ENCODE results near the gene SPATS2. TPM values are rescaled to one million over a fixed set of nuclear protein-coding genes. Genes with fewer than 3 reads are reported as not detected.

The SPATS2 gene
- total RNA-seq, 1 experiment from 2014 or later, result 31.9 TPM

DNA sequence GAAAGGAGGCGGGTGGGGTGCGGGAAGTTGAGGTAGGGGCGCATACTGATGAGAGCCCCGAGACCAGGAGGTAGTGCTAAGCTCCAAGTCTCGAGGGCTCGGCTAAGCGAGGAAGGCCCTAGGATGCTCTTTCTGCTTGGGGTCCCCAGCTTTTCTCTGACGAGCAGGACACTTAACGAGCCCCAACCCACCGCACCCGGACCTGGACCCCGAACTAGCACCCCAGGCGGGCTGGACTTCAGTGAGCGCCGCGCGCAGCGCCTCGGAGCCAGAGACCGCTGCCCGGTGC is 25.5 kb upstream of the SPATS2 start:
- no peak for DNase-seq
- H3K4me3 ChIP-seq (ENCODE audit: insufficient read depth, low read depth, low read length), result peak overlapping the region; percentile 60

DNA sequence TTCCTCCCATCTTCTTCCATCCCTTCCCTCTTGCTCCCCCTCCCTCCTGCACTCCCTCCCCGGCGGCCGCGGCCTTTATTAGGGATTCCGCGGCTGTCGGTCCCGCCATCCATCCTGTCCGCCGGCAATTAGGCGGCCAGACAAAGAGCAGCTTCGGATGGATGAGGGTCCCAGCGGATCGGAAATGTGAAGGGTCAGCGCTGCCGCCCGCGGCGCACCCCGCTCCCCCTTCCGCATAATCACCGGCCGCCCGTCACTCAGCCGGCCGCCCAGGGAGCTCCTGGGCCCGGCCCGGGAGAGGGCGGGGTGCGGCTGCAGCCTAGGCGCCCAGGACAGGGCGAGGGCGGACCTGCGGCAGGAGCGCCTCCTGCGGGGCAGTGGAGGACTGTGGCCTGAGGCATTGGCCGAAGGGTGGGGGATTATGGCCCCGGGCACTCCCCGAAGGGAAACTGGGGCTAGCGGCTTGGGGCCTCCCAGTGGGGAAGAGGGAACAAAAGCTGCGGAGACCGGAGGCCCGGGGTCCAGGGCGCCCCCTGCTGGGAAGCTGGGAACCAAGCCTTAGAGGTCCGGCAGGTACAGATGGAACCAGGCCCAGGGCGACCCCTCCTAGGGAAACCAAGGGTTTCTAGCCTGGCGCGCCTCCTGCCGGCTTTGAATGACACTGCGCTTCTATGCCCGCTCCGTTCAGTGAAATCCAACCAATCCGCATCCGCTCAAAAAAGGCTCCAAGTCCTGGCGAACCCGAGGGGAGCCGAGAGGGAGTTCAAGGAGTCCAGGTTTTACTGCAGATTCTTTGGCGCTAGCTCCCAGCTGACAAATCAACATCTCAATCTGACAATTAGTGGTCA is 25.0 kb upstream of the SPATS2 start:
- DNase-seq, result peak; percentile 96
- no peaks in the 10 kb centered on the region for H3K36me3 ChIP-seq (replicated peaks; ENCODE audit: control insufficient read depth, insufficient read depth, low read length)
- H3K4me3 ChIP-seq (ENCODE audit: insufficient read depth, low read depth, low read length), result peak overlapping the region; percentile 60
- peaks cover 98% of the 10 kb centered on the region for H3K27me3 ChIP-seq (ENCODE audit: control insufficient read depth, insufficient read depth, low read length)

More for the DNA sequence above, 25.5 kb upstream of the SPATS2 start:
- H3K27me3 ChIP-seq (ENCODE audit: control insufficient read depth, insufficient read depth, low read length), result peaks cover 97% of the 10 kb centered on the region
- H3K36me3 ChIP-seq (replicated peaks; ENCODE audit: control insufficient read depth, insufficient read depth, low read length), result no peaks in the 10 kb centered on the region

DNA sequence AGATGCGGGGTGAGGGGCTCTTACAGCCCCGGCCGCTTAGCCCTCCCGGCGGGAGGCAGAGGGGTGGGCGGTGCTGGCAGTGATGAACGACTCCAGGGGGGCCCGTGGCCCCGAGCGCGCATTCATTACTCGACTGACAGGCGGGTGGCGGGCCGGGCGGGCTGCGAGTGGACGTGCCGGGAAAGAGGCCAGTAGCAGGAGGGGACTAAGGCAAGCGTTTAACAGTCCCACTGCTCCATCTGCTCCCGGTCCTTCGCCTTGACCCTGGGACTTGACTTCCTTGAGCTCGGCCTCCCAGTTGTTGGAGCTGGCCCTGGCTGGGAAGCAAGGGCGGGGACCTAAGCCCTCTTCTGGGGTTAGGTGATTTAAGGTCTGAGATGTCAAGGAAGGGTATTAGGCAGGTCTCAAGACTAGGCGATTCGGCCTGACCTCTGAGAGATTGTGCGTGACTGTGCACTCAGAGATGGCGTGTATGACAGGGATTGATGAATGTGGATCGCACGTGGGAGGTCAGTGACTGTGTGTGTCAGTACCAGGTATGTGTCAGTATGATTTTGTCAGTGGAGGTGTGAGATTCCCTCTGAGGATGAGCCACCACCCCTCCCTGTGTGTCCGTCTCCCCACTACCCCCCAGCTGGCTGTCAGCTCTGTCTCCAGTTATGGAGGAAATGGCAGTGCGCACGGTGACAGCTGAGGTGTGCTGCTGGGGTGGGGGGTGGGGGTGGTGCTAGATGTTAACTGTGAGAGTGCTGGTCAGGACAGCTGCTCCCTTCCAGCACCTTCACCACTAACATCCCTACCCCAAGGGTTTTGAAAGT is 24.1 kb upstream of the SPATS2 start:
- DNase-seq, result peak; percentile 60
- Histone ChIP-seq H3K27me3 (ENCODE audit: control insufficient read depth, insufficient read depth, low read length) (peaks cover 97% of the 10 kb centered on the region), H3K36me3 (replicated peaks; ENCODE audit: control insufficient read depth, insufficient read depth, low read length) (no peaks in the 10 kb centered on the region), H3K4me3 (ENCODE audit: insufficient read depth, low read depth, low read length) (peak overlapping the region; percentile 60)

DNA sequence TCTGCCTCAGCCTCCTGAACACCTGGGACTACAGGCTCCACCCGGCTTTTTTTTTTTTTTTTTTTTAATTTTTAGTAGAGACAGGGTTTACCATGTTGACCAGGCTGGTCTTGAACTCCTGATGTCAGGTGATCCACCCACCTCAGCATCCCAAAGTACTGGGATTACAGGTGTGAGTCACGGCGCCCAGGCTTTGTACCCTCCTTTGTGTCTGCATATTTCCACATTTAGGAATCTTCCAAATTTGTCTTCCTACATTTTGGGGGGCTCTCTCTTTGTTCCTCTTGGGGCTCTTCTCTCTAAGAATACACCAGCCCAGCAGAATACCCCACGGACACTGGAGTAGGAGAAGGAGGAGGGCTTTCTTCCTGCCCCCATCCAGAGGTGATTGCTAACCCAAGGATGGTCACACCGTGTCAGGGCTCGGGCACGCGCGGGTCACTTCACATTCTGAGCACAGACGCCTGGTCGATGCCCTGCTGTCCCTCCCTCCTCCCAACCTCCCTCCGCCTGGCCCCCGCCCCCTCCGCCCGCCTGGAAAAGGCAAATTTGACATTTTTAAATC is 22.7 kb upstream of the SPATS2 start:
- H3K36me3 ChIP-seq (replicated peaks; ENCODE audit: control insufficient read depth, insufficient read depth, low read length), result no peaks in the 10 kb centered on the region
- H3K4me3 ChIP-seq (ENCODE audit: insufficient read depth, low read depth, low read length), result no peak overlapping the region; the same call in 1 of the 2 replicates
- peaks cover 97% of the 10 kb centered on the region for H3K27me3 ChIP-seq (ENCODE audit: control insufficient read depth, insufficient read depth, low read length)
- DNase-seq, result peak; percentile 60

DNA sequence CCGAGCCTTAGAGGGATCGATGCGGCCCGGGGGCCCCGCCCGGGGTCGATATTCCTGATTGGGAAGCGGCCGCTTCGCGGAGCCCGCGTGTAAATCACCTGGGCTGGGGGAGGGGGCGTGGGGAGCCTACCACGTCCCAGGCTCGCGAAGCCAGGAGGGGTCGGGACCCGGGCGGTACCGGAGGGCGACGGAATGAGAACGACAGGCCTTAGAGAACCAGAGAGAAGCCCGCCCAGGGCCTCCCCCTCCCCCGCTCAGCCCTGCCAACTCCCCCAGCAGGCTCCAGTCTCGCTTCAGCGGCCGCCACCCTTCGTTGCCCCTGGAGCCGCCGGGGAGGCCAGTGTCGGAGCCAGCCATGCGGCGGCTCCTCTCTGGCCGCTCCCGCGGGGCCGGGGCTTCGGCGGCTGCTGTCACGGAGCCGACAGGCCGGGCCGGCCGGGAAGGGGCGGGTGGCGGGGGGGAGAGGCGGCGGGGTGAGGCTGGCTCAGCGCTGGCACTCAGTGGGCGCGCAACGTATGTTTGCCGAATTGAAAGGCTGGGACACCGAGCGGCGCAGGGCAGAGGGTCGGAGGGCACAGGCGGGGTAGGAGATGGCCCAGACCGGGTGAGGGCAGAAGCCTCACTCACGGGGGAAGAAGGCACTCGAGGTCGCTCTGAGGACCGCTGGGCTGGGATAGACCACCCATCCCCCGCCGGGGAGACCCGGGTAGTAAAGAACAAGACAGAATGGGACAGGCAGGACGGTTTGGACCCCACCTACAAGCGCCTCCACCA is 22.0 kb upstream of the SPATS2 start:
- Histone ChIP-seq H3K36me3 (replicated peaks; ENCODE audit: control insufficient read depth, insufficient read depth, low read length) (no peaks in the 10 kb centered on the region), H3K27me3 (ENCODE audit: control insufficient read depth, insufficient read depth, low read length) (peaks cover 93% of the 10 kb centered on the region), H3K4me3 (ENCODE audit: insufficient read depth, low read depth, low read length) (peak overlapping the region; percentile 40)
- peak; percentile 87 for DNase-seq

DNA sequence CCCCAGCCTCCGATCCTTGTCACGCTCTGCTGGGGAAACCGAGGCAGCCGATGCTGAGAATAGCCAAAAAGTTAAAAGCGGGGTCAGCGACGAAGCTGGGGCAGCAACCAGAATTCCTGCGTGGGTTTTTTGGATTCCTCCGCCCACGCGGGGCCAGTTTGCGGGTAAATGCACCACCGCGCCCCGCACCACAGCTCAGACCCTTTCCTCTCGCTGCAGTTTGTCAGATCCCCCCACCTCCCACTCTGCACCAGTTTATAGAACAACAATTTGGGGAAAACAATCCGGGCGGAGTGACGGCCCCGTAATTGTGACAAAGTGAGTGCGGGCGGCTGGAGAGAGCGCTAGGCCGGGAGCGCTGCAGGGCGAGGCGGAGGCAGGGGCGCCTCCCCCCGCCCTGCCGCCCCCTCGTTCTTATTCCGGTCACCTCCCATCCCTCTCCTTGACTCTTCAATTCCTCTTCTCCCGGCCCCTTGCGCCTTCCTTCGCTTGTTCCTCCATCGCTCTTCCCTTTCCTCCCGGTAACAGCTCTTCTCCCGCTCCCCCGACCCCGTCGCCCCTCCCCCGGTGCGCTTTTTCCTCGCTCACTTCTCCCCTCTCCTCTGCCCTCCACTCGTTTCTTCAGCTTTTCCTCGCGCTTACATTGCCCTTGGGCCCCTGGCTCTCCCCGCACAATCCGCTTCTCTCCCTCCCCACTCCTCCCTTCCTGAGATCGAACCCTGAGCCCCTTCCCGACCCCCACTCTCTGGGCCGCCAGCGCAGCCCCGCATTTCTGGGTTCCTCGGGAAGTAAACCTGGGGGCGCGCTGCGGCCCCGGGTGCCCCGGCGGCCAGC is 21.2 kb upstream of the SPATS2 start:
- H3K27me3 ChIP-seq (ENCODE audit: control insufficient read depth, insufficient read depth, low read length), result peaks cover 85% of the 10 kb centered on the region
- H3K4me3 ChIP-seq (ENCODE audit: insufficient read depth, low read depth, low read length), result peak overlapping the region; percentile 40
- no peaks in the 10 kb centered on the region for H3K36me3 ChIP-seq (replicated peaks; ENCODE audit: control insufficient read depth, insufficient read depth, low read length)
- peak; percentile 90 for DNase-seq

DNA sequence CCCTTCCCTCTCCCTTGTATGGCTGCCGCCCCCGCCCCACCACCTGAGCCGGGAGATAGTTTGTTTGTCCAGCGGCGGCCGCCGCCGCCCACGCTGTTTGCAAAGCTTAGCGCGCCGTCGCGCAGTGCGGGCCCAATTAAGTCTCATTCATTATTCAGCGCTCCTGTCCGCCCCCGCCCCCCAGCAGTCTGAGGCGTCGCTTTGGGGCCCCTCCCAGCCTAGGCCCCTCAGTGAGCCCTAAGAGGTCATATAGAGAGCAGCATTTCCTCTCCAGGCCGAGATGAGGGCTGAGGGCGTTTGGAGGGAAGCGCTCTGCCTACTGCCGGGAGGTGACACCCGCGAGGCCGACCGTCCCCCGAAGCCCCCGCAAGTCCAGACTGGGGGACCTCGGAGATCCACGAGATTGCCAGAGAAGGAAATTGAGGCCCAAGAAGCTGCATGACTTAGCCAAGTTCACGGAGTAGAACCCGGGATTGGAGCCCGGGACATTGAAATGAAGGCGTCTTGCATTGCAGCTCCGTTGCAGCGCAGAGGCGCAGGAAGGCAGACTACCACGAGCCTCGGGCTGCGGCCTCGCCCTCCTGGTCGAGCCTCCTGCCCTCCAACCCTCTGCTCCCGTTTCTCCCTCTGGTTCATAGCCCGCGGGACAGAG is 20.5 kb upstream of the SPATS2 start, which contains the start of gene DNAJC22:
Gene DNAJC22, plus strand, starts transcription at position 230 of the 652 bp plus-strand sequence. CDS start 1,985 bp downstream, outside the sequence.
- DNase-seq, result peak; percentile 85
- H3K4me3 ChIP-seq (ENCODE audit: insufficient read depth, low read depth, low read length), result peak within 1 kb of the TSS; percentile 40
- no peaks in the 10 kb centered on the region for H3K36me3 ChIP-seq (replicated peaks; ENCODE audit: control insufficient read depth, insufficient read depth, low read length)
- H3K27me3 ChIP-seq (ENCODE audit: control insufficient read depth, insufficient read depth, low read length), result peaks cover 78% of the 10 kb centered on the region

DNA sequence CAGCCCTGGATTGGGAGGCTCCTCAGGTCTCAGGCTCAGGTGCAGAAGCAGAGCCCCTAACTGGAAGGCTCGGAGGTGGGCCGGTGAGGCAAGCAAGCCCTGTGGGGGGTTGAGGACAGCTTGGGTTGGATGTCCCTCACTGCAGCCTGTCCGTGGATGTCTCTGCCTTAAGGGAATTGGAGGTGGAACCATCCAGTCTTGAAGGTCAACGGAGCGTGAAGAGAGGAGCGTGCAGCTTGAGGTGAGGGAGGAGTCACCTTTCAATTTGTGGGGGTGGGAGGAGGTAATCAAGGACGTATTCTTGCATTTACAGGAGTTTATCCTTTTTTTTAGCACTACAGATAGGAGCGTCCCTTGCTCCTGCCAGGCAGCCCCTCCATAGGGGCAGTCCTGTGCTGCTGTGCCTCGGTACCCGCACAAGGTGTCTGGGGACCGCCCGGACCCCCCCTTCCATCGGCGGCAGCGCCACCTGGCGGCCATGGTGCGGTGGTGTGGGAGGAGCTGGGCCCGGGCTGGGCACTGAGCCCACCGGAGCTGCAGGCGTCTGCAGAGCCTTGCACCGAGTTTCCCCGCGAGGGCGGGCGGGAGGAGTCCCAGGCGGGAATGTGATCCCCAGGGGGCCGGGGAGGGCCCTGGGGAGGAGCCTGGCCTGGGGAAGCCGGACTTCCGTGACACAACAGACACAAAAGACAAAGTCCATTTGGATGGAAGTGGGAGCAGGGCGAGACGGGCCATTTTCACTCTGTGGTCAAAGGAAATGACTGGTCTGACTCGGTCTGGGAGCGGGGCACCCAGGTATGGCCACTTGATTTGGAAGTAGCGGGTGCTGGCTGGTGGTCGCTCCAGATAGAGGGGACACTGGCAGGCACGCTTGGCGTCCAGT is 19.7 kb upstream of the SPATS2 start:
- Histone ChIP-seq H3K36me3 (replicated peaks; ENCODE audit: control insufficient read depth, insufficient read depth, low read length) (no peaks in the 10 kb centered on the region), H3K4me3 (ENCODE audit: insufficient read depth, low read depth, low read length) (peak overlapping the region; percentile 40), H3K27me3 (ENCODE audit: control insufficient read depth, insufficient read depth, low read length) (peaks cover 72% of the 10 kb centered on the region)
- peak; percentile 99 for DNase-seq

DNA sequence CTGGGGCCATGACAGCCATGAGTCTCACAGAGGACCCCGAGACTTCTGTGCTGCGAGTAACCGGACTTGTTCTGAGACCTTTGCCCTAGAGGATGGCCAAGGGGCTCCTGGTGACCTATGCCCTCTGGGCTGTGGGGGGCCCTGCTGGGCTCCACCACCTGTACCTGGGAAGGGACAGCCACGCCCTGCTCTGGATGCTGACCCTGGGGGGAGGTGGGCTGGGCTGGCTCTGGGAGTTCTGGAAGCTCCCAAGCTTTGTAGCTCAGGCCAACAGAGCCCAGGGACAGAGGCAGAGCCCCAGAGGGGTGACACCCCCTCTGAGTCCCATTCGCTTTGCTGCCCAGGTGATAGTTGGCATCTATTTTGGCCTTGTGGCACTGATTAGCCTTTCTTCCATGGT is 18.5 kb upstream of the SPATS2 start:
- Histone ChIP-seq H3K36me3 (replicated peaks; ENCODE audit: control insufficient read depth, insufficient read depth, low read length) (no peaks in the 10 kb centered on the region), H3K27me3 (ENCODE audit: control insufficient read depth, insufficient read depth, low read length) (peaks cover 60% of the 10 kb centered on the region), H3K4me3 (ENCODE audit: insufficient read depth, low read depth, low read length) (no peak overlapping the region)
- no peak for DNase-seq

DNA sequence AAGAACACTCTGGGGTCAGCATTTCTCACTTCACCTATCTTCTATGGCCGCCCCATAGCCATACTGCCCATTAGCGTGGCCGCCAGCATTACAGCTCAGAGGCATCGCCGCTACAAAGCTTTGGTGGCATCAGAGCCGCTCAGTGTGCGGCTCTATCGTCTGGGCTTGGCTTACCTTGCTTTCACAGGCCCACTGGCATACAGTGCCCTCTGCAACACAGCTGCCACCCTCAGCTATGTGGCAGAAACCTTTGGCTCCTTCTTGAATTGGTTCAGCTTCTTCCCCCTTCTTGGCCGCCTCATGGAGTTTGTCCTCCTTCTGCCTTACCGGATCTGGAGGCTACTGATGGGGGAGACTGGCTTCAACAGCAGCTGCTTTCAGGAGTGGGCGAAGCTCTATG is 18.0 kb upstream of the SPATS2 start:
- Histone ChIP-seq H3K4me3 (ENCODE audit: insufficient read depth, low read depth, low read length) (no peak overlapping the region), H3K36me3 (replicated peaks; ENCODE audit: control insufficient read depth, insufficient read depth, low read length) (no peaks in the 10 kb centered on the region), H3K27me3 (ENCODE audit: control insufficient read depth, insufficient read depth, low read length) (peaks cover 55% of the 10 kb centered on the region)
- no peak for DNase-seq

DNA sequence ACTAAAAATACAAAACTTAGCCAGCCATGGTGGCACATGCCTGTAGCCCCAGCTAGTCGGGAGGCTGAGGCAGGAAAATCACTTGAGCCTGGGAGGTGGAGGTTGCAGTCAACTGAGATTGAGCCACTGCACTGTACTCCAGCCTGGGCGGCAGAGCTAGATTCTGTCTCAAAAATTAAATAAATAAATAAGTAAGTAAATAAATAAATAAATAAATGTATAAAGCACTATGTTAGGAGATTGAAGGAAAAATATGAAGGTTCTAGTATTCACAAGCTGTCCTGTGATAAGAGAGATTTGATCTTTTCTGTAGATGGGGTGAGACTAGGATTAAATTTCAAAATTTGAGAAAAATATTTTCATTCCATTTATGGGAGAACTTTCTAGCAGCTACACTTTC is 14.9 kb upstream of the SPATS2 start:
- DNase-seq, result no peak
- no peak overlapping the region for H3K4me3 ChIP-seq (ENCODE audit: insufficient read depth, low read depth, low read length)
- H3K36me3 ChIP-seq (replicated peaks; ENCODE audit: control insufficient read depth, insufficient read depth, low read length), result no peaks in the 10 kb centered on the region
- peaks cover 24% of the 10 kb centered on the region for H3K27me3 ChIP-seq (ENCODE audit: control insufficient read depth, insufficient read depth, low read length)

DNA sequence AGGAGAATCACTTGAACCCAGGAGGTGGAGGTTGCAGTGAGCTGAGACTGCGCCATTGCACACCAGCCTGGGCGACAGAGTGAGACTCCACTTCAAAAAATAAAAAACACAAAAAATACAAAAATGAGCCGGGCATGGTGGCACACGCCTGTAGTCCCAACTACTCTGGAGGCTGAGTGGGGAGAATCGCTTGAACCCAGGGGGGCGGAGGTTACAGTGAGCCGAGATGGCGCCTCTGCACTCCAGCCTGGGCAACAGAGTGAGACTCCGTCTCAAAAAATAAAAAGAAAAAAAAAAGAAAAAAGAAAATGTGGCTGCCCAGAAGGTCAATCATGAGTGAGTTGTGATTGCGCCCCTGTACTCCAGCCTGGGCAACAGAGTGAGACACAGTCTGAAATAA is 11.3 kb upstream of the SPATS2 start:
- H3K27me3 ChIP-seq (ENCODE audit: control insufficient read depth, insufficient read depth, low read length), result no peaks in the 10 kb centered on the region; the same call in none of the 2 replicates
- no peak for DNase-seq
- H3K4me3 ChIP-seq (ENCODE audit: insufficient read depth, low read depth, low read length), result no peak overlapping the region
- H3K36me3 ChIP-seq (replicated peaks; ENCODE audit: control insufficient read depth, insufficient read depth, low read length), result no peaks in the 10 kb centered on the region
